ENCODE measurements around the gene CFAP46.

- TF ChIP-seq, protein P1, sequence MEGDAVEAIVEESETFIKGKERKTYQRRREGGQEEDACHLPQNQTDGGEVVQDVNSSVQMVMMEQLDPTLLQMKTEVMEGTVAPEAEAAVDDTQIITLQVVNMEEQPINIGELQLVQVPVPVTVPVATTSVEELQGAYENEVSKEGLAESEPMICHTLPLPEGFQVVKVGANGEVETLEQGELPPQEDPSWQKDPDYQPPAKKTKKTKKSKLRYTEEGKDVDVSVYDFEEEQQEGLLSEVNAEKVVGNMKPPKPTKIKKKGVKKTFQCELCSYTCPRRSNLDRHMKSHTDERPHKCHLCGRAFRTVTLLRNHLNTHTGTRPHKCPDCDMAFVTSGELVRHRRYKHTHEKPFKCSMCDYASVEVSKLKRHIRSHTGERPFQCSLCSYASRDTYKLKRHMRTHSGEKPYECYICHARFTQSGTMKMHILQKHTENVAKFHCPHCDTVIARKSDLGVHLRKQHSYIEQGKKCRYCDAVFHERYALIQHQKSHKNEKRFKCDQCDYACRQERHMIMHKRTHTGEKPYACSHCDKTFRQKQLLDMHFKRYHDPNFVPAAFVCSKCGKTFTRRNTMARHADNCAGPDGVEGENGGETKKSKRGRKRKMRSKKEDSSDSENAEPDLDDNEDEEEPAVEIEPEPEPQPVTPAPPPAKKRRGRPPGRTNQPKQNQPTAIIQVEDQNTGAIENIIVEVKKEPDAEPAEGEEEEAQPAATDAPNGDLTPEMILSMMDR (conservative IDR thresholded peaks at IDR 0.05; ENCODE audit: low read length), result no peak
- TF ChIP-seq EZH2phosphoT487 (IDR thresholded peaks at IDR 0.05; ENCODE audit: borderline replicate concordance), result no peak
Measured at GRCh38 chr10:132758865-132759264, 183.5 kb downstream of the CFAP46 start.
